Liver (tissue), 9 donors: ENCODE measurements around the gene FAM13A. TPM values are rescaled to one million over a fixed set of nuclear protein-coding genes. Genes with fewer than 3 reads are reported as not detected.
"Not testable (repeated sequence)": the region's sequence is repeated elsewhere in the genome, so short reads cannot be mapped to it uniquely, and the experiment has no call there.

Source experiments
- DNase-seq: peaks from one replicate; pipeline ENCODE4 v3.0.0-alpha.2; 2017; ENCODE audit warnings: low spot score
- H3K27ac ChIP-seq, 2 donors: one replicate each; pipeline ENCODE4 v1.7.0; 2013; ENCODE audit warnings: inconsistent platforms in 2 of 2, low read length in 2 of 2, control low read depth in 1 of 2, low read depth in 1 of 2, mild to moderate bottlenecking in 1 of 2
- H3K27me3 ChIP-seq, 4 donors: one replicate each; pipeline versions ENCODE4 v1.6.1 to v1.7.0; 2013; ENCODE audit warnings: low read length in 3 of 4, inconsistent platforms in 1 of 4, mild to moderate bottlenecking in 1 of 4, moderate library complexity in 1 of 4; ENCODE audit not compliant: control insufficient read depth in 4 of 4, insufficient read depth in 4 of 4
- H3K36me3 ChIP-seq, 4 donors: one replicate each; pipeline versions ENCODE4 v1.6.1 to v1.7.0; 2013; ENCODE audit warnings: low read length in 3 of 4, mild to moderate bottlenecking in 3 of 4, low read depth in 1 of 4, moderate library complexity in 1 of 4; ENCODE audit not compliant: control insufficient read depth in 4 of 4, insufficient read depth in 3 of 4
- H3K4me1 ChIP-seq, 4 donors: one replicate each; pipeline versions ENCODE4 v1.6.1 to v1.7.0; 2013; ENCODE audit warnings: low read length in 3 of 4, mild to moderate bottlenecking in 3 of 4, moderate library complexity in 1 of 4; ENCODE audit not compliant: control insufficient read depth in 4 of 4, insufficient read depth in 4 of 4
- H3K4me3 ChIP-seq, 3 donors: one replicate each; pipeline versions ENCODE4 v1.6.1 to v1.7.0; 2013; ENCODE audit warnings: low read length in 3 of 3, control low read depth in 1 of 3, low read depth in 1 of 3, mild to moderate bottlenecking in 1 of 3
- H3K9ac ChIP-seq, 2 donors: one replicate each; pipeline ENCODE4 v1.7.0; 2013; ENCODE audit warnings: low read length in 2 of 2, mild to moderate bottlenecking in 2 of 2, moderate library complexity in 2 of 2, control low read depth in 1 of 2, low read depth in 1 of 2
- H3K9me3 ChIP-seq, 4 donors: one replicate each; pipeline versions ENCODE4 v1.6.1 to v1.7.0; 2013; ENCODE audit warnings: low read length in 3 of 4; ENCODE audit not compliant: control insufficient read depth in 4 of 4
- CTCF ChIP-seq: fragments of 150-350 bp; IDR thresholded peaks from 2 replicates; pipeline ENCODE4 v1.5.1; 2017; ENCODE audit warnings: improper control_type of control experiment, low read depth, low read length; ENCODE audit not compliant: missing input control
- FOXA1 ChIP-seq: IDR thresholded peaks from 2 replicates; pipeline ENCODE4 v1.6.1; 2016; ENCODE audit warnings: antibody characterized with exemption
- FOXA2 ChIP-seq: IDR thresholded peaks from 2 replicates; pipeline ENCODE4 v1.6.1; 2016; ENCODE audit warnings: antibody characterized with exemption
- HNF4A ChIP-seq, 2 donors: conservative IDR thresholded peaks; 2 replicates each; pipeline ENCODE4 v1.6.1; 2016; ENCODE audit warnings: antibody characterized with exemption in 2 of 2, mild to moderate bottlenecking in 2 of 2
- HNF4G ChIP-seq: IDR thresholded peaks from 2 replicates; pipeline ENCODE4 v1.6.1; 2016; ENCODE audit warnings: antibody characterized with exemption
- JUND ChIP-seq, 2 donors: IDR thresholded peaks; 2 replicates each; pipeline ENCODE4 v1.6.1; 2016; ENCODE audit warnings: antibody characterized with exemption in 2 of 2
- NR2F2 ChIP-seq: IDR thresholded peaks from 2 replicates; pipeline ENCODE4 v1.6.1; 2016; ENCODE audit warnings: antibody characterized with exemption
- RAD21 ChIP-seq, 2 donors: IDR thresholded peaks; 2 replicates each; pipeline ENCODE4 v1.6.1; 2016; ENCODE audit warnings: antibody characterized with exemption in 2 of 2, mild to moderate bottlenecking in 2 of 2
- RXRA ChIP-seq, 2 donors: IDR thresholded peaks; 2 replicates each; pipeline ENCODE4 v1.6.1; 2017 to 2018; ENCODE audit warnings: antibody characterized with exemption in 2 of 2, mild to moderate bottlenecking in 1 of 2
- YY1 ChIP-seq: IDR thresholded peaks from 2 replicates; pipeline ENCODE4 v1.6.1; 2016; ENCODE audit warnings: antibody characterized with exemption, mild to moderate bottlenecking
- ZBTB33 ChIP-seq: IDR thresholded peaks from 2 replicates; pipeline ENCODE4 v1.6.1; 2016; ENCODE audit warnings: antibody characterized with exemption
- WGBS: extraction: QIAGEN DNeasy Blood & Tissue Kit; methylation state at CpG from one replicate; pipeline ENCODE4 v1.1.7; 2013; 5-methylcytosine and 5-hydroxymethylcytosine counted together
- polyA plus RNA-seq, 2 donors: library from polyadenylated mRNA; stranded (reverse) in 1 of 2; unstranded in 1 of 2; fragments of 200-250 nt in 1 of 2; fragments of >200 nt in 1 of 2; fragmentation: Nextera tagmentation in 1 of 2; extraction: Ambion mirVana in 1 of 2; gene quantifications; one replicate each; pipeline versions ENCODE4 v1.2.1 to v1.2.3, GENCODE V29; 2013 to 2015
- total RNA-seq, 2 donors: library from RNA; depleted of rRNA; stranded (reverse); fragments of >200 nt; gene quantifications; one replicate each; pipeline ENCODE4 v1.2.3, GENCODE V29; 2014
- donor health status: healthy.
- donor health status: healthy.
- donor health status: healthy.
- donor health status: healthy.
- donor health status: healthy.

The FAM13A gene
- total and polyA plus RNA-seq, 4 donors = 14.9 to 52.9 (median 27.6) TPM

GRCh38 chr4:89021684-89022083 is 35.3 kb downstream of the FAM13A start:
- no peak for DNase-seq
- H3K27ac ChIP-seq = no peak overlapping the region
- H3K4me1 ChIP-seq = peaks cover 0 to 6% (median 2%) of the 10 kb centered on the region in 4 donors
- 76% methylated on average over 2 of the region's 2 CpGs for WGBS
- H3K36me3 ChIP-seq = no peaks in the 10 kb centered on the region
- no peaks in the 10 kb centered on the region for H3K27me3 ChIP-seq
- H3K4me3 ChIP-seq = no peak overlapping the region
- no peak overlapping the region for H3K9ac ChIP-seq
- no peaks in the 10 kb centered on the region for H3K9me3 ChIP-seq
- no peak for TF ChIP-seq HNF4G
- TF ChIP-seq CTCF = no peak
- TF ChIP-seq YY1 = no peak
- no peak for TF ChIP-seq NR2F2
- no peak for TF ChIP-seq FOXA1
- no peak for TF ChIP-seq JUND (IDR thresholded peaks at IDR 0.05)
- TF ChIP-seq ZBTB33 = no peak
- TF ChIP-seq RAD21 (IDR thresholded peaks at IDR 0.05) = no peak

GRCh38 chr4:89021062-89021461 is 35.9 kb downstream of the FAM13A start:
- H3K27ac ChIP-seq = no peak overlapping the region
- WGBS = 96% methylated on average over 1 of the region's 1 CpG
- H3K9ac ChIP-seq = no peak overlapping the region
- no peak overlapping the region for H3K4me3 ChIP-seq
- no peaks in the 10 kb centered on the region for H3K36me3 ChIP-seq
- no peak for DNase-seq
- no peaks in the 10 kb centered on the region for H3K27me3 ChIP-seq
- H3K9me3 ChIP-seq = no peaks in the 10 kb centered on the region
- TF ChIP-seq RAD21 (IDR thresholded peaks at IDR 0.05) = no peak
- TF ChIP-seq FOXA2 = no peak
- no peak for TF ChIP-seq HNF4A (conservative IDR thresholded peaks at IDR 0.05)
- TF ChIP-seq CTCF = no peak
- no peak for TF ChIP-seq RXRA (IDR thresholded peaks at IDR 0.05)
- peaks cover 0 to 6% (median 2%) of the 10 kb centered on the region in 4 donors for H3K4me1 ChIP-seq

- not testable (repeated sequence) for H3K9ac ChIP-seq, H3K27me3 ChIP-seq, H3K4me1 ChIP-seq, H3K27ac ChIP-seq, H3K36me3 ChIP-seq, H3K9me3 ChIP-seq, DNase-seq, H3K4me3 ChIP-seq
- WGBS = 92% methylated on average over 10 of the region's 10 CpGs
Measured at GRCh38 chr4:89014897-89015296, 42.1 kb downstream of the FAM13A start.
